OCI-M1 (cell line): ENCODE results near the gene TMEM35B.

ENCODE experiments used
- DNase-seq: peaks from one replicate; lab custom pipeline; 2025; lab: John Stamatoyannopoulos, UW

Gene TMEM35B

DNA sequence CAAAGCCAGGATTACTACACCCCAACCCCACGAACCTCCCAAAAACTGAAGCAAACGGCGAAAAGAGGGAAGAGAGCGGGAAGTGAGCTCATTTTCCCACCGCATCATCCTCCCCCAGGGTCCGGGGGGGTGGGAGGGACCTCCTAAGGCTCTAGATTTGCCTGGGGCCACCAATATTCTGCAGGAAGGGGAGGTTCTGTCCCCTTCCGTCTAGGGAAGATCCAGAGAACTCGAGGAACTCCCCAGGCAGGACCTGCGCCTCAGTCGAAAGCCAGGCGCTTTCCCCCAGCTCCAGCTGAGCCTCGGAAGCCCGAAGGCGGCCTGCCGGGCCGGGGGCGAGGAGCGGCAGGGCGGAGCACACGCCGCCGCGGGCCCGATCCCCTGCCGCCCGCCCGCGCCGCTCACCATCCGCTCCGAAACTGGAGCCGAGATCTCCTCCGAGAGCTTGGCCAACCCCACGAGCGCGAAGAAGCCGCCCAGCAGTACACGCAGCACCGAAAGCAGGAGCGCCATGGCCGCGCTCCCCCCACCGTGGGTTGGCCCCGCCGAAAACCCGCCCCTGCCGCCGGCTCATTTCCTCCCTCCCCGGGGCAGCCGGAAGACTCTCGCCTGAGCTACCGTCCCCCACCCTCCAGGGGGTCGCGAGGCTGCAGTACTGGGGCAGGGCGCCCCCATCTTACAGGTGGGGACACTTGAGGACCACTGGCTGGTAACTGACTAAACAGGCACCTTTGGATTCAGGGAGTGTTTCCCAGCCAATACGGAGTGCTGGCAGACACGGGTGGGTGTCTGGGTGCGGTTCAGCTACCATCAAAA lies at the start of gene TMEM35B:
Gene TMEM35B (minus strand): TSS at position 555 of the 816 bp plus-strand sequence. CDS start 42 bp downstream, at position 513.
- peak; percentile 60 for DNase-seq

DNA sequence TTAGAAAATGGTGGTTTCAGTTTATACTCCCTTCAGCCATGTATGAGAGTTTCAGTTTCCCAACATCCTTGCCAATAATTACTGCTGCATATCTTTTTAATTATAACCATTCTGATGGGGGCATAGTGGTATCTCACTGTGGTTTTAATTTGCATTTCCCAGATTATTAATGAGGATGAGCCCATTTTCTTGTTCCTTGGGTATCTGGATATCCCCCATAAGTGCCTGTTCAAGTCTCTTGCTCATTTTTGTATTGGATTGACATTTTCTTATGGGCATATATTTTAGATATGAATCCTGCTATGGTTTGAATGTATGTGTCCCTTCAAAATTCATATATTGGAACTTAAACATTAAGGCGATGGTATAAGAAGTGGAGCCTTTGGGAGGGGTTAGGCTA lies 48.2 kb upstream of the TMEM35B start:
- DNase-seq: no peak

DNA sequence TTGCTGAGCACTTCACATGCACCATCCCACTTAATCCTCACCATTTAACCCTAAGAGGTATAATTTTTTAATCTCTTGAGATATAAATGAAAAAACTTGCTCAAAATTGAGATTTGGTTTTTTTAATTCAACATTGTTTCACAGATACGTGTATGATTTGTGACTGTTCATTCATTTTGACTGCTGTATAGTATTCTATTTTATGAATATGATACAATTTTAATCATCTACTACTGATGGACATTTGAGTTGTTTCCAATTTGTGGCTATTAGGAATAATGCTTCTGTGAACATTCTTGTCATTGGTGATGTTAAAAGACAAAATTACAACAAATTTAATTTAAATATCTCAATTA lies 47.2 kb upstream of the TMEM35B start:
- DNase-seq: no peak

- DNase-seq: peak; percentile 65
Observed at GRCh38 chr1:35030756-35031446, 45.8 kb upstream of the TMEM35B start.

DNA sequence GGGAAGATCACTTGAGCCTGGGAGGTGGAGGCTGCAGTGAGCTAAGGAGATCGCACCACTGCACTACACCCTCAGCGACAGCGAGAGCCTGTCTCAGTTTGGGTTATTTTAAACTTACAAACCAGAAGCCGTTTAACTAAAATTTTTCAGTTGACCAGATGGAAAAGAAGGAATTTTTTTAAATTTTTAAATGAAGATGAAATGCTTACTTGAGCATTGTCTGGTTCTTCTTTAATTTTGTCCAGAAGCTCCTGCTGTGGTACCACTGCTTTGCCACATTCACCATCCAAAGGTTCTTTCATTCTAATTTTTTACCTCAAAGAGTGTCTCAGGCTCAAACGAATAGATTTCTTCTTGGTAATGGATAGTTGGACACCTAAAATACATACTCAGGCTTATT lies 45.2 kb upstream of the TMEM35B start:
- DNase-seq: no peak

DNA sequence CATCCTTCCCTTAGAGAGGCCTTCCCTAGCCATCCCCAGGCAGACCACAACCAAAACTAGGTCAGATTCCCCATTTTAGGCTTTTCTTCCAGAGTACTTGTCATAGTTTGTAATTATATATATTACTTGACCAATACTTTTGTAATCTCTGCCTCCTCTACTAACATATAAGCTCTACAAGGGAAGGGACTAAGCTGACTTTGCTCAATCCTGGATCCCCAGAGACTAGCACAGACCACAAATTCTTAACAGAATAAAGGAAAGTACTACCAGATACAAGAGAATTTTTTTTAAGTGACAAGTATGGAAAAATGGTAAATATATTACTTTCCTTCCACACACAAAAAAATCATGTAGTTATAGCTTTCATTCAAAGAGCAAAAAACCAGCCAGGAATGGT lies 44.6 kb upstream of the TMEM35B start:
- no peak for DNase-seq

DNA sequence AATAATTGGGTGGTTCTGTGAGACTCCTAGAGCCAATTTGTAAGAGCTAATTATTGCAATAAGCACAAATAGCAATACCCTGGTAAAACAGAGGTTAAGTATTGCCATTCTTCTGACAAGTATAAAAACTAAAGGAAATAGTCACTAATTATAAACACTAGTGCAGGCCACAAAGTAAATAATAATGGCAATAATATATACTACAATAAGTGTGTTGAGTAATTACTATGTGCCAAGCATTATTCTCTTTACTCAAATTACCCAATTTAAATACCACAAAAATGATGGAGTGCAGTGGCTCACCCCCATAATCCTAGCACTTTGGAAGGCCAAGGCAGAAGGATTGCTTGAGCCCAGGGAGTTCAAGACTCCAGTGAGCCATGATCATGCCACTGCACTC lies 31.3 kb upstream of the TMEM35B start:
- DNase-seq: no peak

- no peak for DNase-seq
Observed at GRCh38 chr1:35014486-35014885, 29.3 kb upstream of the TMEM35B start.

DNA sequence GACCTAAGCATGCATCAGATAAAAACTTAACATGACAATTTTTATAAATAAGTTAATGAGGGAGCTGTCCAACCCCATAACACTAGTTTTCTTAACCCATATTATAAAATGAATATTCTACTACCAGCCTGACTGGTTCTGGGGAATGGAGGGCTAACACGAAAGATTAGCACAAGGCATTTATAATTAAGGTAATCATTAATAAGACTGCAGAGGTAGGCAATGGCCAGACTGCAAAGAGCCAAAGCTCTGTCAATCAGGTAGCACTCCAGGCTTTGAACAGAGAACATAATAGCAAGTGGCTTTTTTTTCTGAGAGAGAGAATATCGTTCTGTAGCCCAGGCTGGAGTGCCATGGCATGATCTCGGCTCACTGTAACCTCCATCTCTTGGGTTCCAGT lies 20.6 kb upstream of the TMEM35B start:
- DNase-seq: no peak

- DNase-seq: no peak
Observed at GRCh38 chr1:35001743-35002142, 16.6 kb upstream of the TMEM35B start.

GRCh38 chr1:34994878-34995277 lies 9.7 kb upstream of the TMEM35B start:
- no peak for DNase-seq

DNA sequence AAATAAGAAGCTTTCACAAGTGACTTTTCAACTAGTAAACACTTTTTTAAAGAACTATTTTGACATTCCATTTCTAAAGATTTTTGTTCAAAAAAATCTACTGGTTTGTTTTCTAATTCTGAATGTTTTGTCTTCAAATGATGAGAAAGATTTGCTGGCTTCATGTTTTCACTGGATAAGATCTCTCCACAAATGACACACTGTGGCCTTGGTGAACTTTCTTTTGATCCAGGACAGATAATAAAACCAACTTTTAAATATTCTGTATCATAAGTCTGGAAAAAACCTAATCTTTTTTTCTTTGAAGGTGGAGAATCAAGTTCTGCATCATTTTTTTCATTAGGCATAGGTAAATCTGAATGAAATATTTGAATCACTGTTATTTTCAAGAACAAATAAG lies 3.4 kb upstream of the TMEM35B start:
- no peak for DNase-seq

DNA sequence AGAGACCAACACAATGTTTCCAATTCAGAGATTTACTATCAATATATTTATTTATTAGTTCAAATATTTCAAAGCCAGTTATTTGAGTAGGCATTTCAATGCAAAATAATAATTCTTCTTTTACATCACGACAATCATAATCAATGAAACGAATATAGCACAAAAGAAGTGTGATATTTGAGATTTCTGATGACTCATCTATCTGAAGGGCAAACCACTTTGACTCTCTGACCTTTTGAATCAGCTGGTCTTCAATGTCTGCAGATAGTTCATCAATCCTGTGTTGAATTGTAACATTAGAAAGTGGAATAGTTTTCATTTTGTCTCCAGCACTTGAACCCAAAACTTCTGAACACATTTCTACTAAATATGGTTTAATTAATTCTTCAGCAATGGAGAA lies 3.0 kb upstream of the TMEM35B start:
- no peak for DNase-seq

DNA sequence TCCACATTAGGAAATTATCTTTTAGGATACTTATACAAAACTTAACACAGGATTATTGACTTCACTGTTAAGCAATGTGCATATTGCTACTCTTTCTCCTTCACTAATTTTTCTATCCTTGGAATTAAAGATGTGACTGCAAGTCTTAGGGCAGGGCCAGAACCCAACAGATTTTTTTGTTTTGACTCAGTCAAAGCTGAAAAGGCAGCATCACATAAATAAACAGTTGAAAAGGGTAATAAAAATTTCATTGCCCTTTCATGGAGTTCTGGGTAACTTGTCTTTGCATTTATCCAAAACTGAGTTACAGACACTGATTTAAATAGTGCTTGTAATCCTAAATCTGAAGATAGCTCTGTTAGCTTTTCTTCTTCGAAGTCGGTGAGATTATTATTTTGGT lies 1.9 kb upstream of the TMEM35B start:
- DNase-seq: no peak

DNA sequence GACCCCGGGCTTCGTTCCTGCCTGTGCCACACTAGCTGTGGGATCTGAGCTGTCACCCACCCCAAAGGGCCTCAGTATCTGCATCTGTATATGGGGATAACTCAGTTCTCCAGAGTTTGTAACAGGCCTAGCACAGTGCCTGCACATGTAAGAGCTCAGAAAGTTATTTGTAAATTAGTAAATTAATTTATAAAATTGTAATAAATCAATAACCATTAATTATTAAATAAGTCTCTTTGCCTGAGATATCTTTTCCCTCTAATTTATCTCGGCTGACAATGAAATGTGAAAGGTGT lies 410 bp upstream of the TMEM35B start:
- peak; percentile 41 for DNase-seq

DNA sequence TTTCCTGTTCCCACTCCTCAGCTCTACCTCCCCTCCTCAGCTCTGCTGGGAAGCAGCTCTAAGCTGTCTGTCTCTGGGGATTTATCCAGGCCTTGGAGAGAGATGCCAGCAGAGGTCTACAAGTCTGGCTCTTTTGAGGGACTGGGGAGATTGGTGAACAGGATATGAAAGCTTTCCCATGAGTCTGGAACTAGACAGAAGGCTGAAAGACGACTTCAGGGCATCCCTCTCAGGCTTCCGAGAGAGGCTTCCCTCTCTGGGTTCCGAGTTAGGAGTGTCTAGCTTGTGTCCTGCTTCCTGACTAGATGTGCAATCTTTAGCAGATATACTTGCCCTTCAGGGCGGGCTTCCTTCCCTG lies 733 bp downstream of the TMEM35B start:
- DNase-seq: peak; percentile 47

GRCh38 chr1:34983700-34984355 lies 1.3 kb downstream of the TMEM35B start:
- DNase-seq: no peak

- DNase-seq: no peak
Observed at GRCh38 chr1:34982820-34983376, 2.2 kb downstream of the TMEM35B start.

DNA sequence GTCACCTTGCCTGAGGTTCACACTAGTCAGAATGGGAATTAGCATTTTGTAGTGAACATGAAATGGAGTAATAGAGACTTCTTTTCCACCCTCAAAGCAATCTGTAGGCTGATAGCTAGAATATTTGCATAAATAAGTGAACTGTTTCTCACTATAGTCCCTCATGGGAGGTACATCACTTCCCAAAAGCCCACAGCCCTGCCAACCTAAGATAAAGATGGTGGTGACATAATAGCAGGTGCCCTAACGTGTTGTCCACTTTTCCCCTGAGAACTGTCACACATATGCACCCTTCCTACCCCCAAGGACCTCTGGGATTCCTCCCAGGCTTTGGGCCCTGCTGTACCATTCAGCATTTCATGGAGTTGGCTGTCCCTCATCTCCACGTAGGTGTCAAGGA lies 4.4 kb downstream of the TMEM35B start:
- DNase-seq: no peak

DNA sequence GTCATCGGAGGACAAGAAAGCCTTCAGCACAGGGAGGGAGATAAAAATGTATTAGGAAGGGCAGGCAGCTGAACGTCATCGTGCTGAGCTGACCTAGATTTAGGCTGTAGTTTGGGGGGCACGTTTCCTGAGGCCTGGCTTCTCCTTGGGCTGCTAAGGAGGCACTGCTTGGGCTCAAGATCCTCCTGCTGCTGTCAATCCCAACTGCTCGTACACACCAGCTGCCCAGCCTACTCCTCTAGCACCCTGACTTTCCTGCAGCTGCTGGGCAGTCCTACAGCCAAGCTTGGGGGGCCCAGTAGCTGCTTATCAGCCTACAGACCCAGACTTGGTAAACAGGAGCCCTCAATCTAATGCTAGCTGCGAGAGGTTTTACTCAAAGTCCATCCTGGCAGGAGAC lies 6.2 kb downstream of the TMEM35B start:
- DNase-seq: no peak

DNA sequence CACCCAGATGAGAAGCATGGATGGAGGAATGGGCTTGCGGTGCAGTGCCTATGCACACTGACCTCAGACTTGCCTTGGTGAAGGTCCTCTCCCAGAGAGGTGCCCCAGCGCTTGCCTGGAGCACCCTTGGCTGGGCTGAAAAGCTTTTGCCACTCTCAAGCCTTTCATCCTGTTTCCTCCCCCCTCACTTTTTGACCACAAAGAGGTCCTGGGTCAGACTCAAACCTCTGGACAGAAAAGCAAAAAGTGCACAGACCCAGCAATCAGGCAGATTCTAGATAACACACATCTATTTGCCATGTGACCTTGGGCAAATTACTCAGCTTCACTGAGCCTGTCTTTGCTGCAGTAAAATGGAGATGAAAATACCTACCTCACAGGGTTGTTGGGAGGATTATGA lies 7.3 kb downstream of the TMEM35B start:
- peak; percentile 16 for DNase-seq

DNA sequence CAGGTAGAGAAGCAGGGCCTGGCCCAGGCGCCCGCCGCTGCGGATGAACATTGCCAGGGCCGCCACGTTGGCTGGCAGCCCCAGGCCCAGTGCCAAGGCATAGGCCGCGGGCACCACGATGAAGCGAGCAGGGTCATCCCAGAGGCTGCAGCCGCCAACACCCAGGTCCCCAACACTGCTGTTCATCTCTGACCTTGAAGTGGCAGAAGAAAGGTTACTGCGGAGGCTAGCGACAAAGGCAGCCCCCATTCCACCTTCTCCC lies 8.0 kb downstream of the TMEM35B start:
- DNase-seq: no peak

DNA sequence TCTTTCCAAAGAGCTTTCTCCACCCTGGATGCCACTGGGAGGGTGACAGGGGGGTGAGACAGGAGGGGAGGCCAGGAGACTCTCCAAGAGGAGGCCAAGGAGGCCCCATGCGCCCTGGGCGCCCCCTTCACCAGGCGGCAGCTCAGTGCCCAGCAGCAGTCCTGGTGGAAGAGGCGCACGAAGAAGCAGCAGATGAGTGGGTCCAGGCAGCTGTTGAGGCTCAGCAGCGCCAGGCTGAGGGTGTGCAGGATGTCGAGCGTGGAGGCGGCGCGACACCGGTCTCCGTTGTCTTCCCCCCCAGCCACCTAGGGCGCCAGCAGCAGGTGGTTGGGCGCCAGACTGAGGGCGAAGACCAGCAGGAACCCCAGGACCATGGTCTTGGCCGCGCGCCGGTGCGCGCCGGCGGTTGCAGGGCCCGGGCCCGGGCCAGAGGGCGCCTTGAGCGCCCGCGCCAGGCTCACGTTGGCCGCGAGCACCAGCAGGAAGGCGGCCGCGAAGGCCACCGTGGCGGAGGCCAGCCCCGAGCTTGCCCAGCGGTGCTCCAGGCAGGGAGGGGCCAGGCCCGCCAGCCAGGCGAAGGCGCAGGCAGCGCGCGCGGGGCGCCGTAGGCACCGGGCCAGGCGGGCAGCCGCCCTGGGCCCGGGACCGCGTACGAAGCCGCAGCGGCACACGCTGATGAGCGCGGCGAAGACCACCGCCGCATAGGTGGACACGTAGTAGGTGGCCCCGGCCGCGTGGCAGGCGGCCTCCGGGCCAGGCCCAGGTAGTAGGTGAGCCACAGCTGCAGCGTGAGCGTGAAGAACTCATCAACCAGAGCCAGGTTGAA lies 8.6 kb downstream of the TMEM35B start:
- no peak for DNase-seq
